NCI-H526 (cell line): Measurements from ENCODE around the gene ATP1A2.

ENCODE experiments used
- DNase-seq, 2 experiments: peaks; one replicate each; lab custom pipeline; 2025; lab: John Stamatoyannopoulos, UW

The ATP1A2 gene

DNA sequence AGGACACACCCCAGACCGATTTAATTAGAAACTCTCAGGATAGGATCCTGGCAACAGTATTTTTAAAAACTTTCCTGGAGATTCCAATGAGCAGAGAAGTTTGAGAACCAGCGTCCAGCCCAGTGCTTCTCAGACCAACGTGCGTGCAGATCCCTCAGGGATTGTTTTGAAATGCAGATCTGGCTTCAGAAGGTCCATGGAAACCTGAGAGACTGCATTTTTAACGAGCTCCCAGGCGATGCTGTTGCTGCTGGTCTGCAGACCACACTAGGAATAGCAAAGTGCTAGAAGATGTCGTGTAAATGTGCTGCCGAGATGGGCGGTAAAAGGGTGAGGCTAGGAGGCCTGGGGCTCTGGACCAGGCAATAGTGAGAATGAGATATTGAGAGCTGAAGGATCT, 56.4 kb downstream of the ATP1A2 start:
- no peak for DNase-seq

DNA sequence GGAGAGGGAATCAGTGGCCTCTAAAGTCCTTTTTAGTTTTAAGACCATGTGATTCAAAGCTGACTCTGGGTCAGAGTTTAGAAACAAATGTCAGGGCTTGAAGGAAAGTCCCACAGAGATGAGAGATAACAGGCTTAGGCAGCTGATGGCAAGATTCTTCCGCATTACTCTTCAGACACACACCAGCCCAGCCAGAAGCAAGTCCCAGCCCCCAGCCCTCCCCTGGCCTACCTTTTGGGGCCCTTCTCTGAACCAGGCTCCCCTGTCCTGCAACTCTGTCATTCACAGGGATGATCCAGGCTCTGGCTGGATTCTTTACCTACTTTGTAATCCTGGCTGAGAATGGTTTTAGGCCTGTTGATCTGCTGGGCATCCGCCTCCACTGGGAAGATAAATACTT, 61.7 kb downstream of the ATP1A2 start:
- no peak for DNase-seq

DNA sequence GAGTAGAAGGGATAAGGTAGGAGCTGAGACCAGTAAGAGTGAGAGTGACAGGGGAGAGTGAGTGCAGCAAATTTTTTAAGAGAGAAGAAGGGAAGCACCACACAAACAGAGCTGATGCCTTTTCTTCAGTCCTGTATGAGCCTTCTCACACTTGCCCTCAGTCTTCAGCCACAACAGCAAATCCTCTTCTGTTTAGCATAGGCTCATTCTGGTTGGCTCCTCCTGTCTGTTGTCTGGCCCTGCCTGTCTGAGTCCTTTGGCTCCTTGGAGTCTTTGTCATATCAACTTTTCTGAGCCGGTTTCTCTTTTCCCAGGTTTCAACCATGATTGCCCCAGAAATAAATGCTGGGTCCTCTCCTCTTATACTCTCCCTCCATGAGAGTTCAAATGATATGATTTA, 62.1 kb downstream of the ATP1A2 start:
- DNase-seq = no peak

DNA sequence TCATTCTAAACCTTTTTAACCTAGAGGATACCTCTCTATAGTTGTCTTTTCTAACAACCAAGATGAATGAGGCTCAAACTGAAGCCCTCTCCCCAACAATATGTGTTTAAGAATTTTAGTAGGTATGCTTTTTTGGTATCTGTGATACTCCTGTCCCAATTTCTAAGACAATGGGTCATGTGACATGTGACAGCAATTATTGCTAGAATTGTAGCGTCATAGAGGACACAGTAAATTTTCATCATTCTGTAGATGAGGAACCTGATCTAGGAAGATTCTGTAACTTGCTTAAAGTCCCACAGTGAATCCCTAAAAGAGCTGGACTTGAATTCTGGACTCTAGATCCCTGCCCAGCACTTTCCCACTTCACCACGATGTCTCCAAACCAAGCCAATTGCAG, 63.2 kb downstream of the ATP1A2 start:
- no peak for DNase-seq

DNA sequence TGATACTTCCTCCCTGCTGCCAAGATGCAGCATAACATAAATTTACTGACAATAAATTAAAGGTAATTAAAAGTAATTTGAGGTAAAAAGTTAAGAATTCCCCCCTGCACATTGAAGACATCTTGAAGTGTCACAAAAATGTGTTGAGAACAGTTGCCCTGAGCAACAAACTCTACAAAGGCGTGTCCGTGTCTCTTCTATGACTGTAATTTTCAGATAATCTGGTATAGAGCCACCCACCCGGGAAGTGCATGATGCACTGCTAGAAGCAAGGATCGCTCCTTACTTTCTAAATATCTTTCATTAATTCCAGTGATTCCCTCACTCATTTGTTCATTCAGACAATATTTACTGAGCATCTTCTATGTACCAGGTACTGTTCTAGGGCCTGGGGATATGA, 63.8 kb downstream of the ATP1A2 start:
- DNase-seq = no peak

DNA sequence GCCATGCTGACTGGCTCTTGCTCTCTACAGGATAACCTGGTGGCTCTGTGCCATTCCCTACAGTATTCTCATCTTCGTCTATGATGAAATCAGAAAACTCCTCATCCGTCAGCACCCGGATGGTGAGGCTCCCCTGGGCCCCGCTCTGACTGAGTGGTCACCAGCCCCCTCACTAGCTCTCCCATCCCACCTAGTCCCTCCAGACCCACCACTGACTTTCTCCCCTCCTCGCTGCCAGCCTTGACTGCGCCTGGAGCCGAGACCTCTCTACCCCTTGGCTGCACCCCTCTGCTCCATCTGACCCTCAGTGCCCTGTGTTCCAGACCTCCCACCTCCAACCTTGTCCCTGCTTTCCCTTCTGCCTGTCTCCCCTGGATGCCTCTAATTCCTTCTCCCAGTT, 70.7 kb downstream of the ATP1A2 start:
- no peak for DNase-seq

DNA sequence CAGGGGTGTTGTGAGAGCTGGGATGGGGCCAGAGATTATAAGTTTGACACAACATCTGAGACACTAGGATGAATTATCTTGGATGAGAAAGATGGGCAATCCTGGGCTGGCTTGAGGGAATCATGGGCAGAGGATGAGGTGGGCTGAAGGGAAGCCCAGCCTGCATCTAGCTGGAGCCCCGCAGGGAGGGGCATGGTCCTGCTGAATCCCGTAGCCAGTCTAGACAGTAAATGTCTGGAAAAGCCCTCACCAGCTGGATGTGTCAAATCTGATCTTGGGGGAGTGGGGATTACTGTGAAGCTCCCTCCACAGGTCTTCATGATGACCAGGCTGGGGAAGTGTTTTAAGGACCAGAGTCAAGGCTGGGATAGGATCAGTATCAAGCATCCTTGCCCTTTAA, 71.2 kb downstream of the ATP1A2 start:
- DNase-seq = no peak

DNA sequence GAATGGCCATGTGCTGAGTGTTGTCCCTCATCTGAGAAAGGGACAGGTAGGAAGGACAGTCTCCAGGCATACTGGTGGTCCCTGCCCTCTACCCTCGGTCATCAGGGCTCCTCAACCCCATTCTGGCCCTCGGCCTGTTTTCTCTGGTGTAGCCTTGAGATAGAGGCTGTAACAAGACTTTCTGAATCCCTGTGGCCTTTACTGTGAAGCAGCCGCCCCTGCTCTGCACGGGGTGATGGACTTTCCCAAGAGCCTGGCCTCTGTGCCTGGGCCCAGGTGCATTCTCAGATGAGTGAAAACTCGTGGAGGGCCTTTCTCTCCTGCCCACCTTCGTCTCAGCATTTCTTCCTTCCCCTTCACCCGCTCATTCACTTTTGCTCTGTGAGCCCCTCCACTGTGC, 71.8 kb downstream of the ATP1A2 start:
- DNase-seq = no peak

DNA sequence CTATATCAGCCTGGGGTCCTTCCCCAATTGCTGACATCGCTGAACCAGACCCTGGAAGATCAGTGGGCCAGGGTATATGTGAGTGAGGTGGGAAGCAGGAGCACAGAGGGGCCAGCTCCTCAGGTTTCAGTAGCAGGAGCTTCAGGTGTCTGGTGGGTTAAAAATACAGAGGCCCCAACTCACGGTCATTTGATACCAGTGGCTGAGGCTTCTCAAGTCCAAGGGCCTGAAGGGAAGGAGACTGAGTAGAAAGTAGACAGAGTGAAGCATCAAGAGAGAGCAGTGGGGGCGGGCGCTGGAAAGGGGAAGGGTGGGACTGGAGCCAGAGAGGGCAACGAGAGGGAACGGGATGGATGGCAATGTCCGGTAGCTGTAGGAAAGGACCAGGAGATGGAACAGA, 72.8 kb downstream of the ATP1A2 start:
- DNase-seq = no peak

DNA sequence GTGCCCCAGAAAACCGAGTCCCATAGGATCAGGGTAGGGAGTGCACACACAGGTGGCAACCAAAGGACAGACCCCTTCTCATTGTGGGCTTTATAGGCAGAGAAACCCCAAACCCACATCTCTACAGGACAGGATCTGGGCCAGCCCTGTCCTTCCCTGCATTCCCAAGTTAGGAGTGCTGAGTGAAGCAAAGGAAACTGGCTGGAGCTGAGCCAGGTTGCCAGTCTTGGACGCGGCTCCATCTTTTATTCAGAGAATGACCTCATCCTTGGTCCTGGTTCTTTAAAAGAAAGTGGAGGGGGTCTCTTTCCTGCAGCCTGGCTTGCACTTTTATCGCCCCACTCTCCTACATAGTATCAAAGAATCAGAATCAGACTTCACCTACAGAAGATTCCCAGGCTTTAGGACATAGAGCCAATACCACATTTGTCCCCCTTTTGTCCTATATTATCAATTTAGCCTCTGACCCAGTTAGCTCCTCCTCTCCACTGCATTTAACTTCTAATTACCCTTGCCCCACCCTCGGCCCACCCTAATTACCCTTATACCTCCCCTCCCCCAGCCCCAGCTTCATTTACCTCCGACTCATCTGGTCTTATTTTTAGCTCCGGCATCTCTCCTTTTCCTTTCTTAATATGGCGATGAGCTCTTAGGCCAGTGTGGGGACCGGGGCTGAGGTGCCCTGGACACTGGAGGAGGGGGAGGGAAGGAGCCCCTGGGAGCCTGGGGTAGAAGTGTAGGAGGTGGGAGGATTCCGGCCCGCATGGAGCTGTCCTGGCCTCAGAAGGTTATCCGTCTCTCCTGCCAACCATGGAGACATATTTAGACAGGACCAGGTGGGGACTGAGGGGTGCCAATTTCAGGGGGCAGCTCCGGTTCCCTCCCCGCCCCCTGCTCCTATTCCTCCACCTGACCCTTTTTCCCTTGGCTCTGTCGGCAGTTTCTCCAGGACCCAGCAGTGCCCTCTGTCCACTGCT, 74.4 kb downstream of the ATP1A2 start, which contains the start of gene CASQ1:
Gene CASQ1 (plus strand): TSS at position 927 of the 977 bp plus-strand sequence. CDS start 177 bp downstream, outside the sequence.
- DNase-seq = no peak

DNA sequence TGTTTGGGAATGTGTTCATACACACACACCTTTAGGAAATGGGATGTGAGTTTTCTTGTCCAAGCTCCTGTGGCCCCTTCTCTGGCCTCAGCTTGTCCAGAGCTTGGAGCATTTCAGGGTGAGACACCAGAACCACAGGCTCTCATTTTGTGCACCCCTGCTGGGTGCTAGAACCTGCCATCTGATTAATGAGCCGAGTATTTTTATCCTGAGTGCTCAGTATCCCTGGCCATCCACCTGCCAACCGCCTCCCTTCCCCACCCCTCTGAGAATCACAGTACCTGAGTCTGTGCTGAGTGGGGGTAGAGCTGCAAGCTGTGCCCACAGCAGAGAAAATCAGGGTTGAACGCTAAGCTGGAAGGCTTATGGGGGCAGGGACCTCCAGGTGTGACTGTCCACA, 76.2 kb downstream of the ATP1A2 start:
- DNase-seq = no peak

DNA sequence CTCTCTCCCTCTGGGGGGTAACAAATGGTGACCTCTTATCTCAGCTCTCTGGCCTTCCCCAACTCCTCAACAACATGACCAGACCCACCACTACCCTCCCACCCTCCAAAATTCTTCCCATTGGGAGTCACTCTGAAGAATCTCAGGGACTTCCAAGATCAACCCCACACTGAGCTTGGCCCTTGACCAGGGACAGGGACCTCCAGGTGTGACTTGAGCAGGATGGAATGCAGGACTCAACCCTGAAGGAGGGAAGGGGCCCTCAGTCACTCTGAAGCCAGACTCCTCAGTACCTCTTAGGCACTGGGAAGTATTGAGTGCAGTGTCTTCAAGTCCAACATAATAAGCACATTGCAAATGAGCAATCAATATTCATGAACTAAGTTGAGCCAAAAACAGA, 76.7 kb downstream of the ATP1A2 start:
- no peak for DNase-seq
